SH-SY5Y (cell line): ENCODE measurements around the gene RSPH1.

ENCODE experiments used
- GATA2 ChIP-seq: IDR thresholded peaks from 2 replicates; pipeline ENCODE4 v1.6.1; 2011; ENCODE audit warnings: mild to moderate bottlenecking, low read depth, low read length
- GATA3 ChIP-seq: IDR thresholded peaks from 2 replicates; pipeline ENCODE4 v1.6.1; 2011; ENCODE audit warnings: low read depth, mild to moderate bottlenecking, low read length, moderate library complexity

DNA sequence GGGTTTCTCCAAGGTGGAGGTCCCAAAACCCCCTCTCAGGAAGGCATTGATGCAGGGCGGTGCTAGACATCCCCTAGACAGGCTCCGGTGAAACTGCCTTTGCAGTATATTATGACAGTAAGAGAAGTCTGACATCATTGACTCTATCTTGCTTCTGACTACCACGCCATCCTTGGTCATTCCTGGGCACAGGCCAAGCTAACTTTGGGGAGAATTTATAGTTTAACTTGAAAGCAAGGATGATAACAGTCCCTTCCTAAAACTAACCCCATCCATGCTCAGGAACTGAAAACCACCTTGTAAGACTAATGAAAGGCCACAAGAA lies 30.3 kb downstream of the RSPH1 start:
- TF ChIP-seq GATA3 (no peak), GATA2 (no peak)
